Endothelial cell (in vitro differentiated cells): ENCODE results near the gene CRPPA. TPM values are rescaled to one million over a fixed set of nuclear protein-coding genes. Genes with fewer than 3 reads are reported as not detected.
"Not testable (repeated sequence)": the region's sequence is repeated elsewhere in the genome, so short reads cannot be mapped to it uniquely, and the experiment has no call there.

Source experiments
- DNase-seq: peaks from one replicate; pipeline ENCODE4 v3.0.0; 2021; ENCODE audit warnings: low spot score
- H3K27ac Mint-ChIP-seq: one replicate; pipeline ENCODE4 v1.8.0; 2021; ENCODE audit warnings: mixed read lengths, inconsistent platforms; ENCODE audit not compliant: unreplicated experiment
- H3K27me3 Mint-ChIP-seq: one replicate; pipeline ENCODE4 v1.8.0; 2021; ENCODE audit warnings: mild to moderate bottlenecking, moderate library complexity, mixed read lengths, inconsistent platforms; ENCODE audit not compliant: unreplicated experiment
- H3K36me3 Mint-ChIP-seq: one replicate; pipeline ENCODE4 v1.8.0; 2021; ENCODE audit warnings: mild to moderate bottlenecking, low read depth, mixed read lengths, inconsistent platforms; ENCODE audit not compliant: unreplicated experiment
- H3K4me1 Mint-ChIP-seq: one replicate; pipeline ENCODE4 v1.8.0; 2021; ENCODE audit warnings: mild to moderate bottlenecking, mixed read lengths, inconsistent platforms; ENCODE audit not compliant: unreplicated experiment
- H3K4me3 Mint-ChIP-seq: one replicate; pipeline ENCODE4 v1.8.0; 2021; ENCODE audit warnings: mild to moderate bottlenecking, mixed read lengths, inconsistent platforms; ENCODE audit not compliant: unreplicated experiment
- H3K9me3 Mint-ChIP-seq: one replicate; pipeline ENCODE4 v1.8.0; 2021; ENCODE audit warnings: mixed read lengths, inconsistent platforms; ENCODE audit not compliant: unreplicated experiment
- total RNA-seq: library from RNA; stranded (reverse); fragmentation: NEBNext Ultra II Directional; extraction: Animal tissue kit (Norgen Biotek cat#: 25700); gene quantifications from one replicate; pipeline ENCODE4 v1.2.1, GENCODE V29; 2021; ENCODE audit not compliant: unreplicated experiment
- TF ChIP-seq, protein P1 (sequence below): fragments of 200-600 bp; sonication (generic); IDR thresholded peaks from one replicate; pipeline ENCODE4 v1.5.0; 2021; ENCODE audit warnings: antibody characterized with exemption; ENCODE audit not compliant: unreplicated experiment

Gene CRPPA
- total RNA-seq, 1 donor from 2014 or later, result 3.2 TPM

DNA sequence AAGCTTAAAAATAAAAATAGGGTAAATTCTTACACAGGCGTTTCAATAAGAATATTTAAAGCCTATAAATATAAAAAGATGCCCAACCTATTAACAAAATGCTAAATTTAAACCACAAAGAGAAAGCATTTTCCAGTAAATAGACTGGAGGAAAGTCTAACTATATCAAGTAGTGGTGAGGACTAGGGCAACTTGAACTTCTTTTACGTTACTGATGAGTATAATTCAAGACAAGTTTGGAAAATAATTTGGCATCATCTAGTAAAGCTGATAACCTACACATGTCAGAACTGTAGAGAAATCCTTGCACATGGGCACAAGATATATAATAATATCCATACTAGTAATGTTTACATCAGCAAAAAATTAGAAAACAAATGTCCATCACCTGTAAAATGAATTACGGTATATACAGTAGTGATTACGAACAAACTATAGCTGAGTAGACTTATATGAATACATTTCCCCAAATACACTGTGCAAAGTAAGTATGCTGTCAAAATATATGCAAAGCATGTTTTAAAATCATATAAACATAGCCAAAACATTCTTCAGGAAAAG is 27.4 kb downstream of the CRPPA start:
- Mint-ChIP-seq H3K4me1 (no peaks in the 10 kb centered on the region), H3K9me3 (peaks cover 7% of the 10 kb centered on the region)

DNA sequence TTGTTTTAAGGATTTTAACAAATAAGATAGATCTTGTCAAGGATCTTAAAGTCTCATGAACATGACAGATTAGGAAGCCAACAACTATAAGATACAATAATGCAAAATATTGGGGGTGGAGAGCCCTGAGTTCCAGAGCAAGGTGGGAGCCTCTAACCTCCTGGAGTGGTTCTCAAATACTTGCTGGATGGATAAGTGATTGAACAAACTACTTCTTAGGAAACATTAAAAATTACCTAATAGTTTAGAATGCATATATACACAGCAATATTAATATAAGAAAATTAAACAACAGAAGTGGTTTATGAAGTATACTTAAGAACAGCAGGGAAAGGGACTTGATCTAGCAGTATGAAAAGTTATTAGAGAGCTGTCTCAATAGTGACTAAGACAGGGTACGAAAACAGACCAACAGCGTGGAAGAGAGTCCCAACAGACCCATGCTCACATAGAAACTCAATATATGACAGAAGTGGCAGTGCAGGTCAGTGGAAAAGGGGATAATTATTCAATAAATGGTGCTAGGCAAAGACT is 28.3 kb downstream of the CRPPA start:
- Mint-ChIP-seq H3K27me3 (peaks cover 11% of the 10 kb centered on the region), H3K9me3 (peaks cover 7% of the 10 kb centered on the region), H3K4me3 (no peak overlapping the region), H3K4me1 (no peaks in the 10 kb centered on the region), H3K36me3 (peaks cover 23% of the 10 kb centered on the region), H3K27ac (no peak overlapping the region)
- TF ChIP-seq, protein P1, sequence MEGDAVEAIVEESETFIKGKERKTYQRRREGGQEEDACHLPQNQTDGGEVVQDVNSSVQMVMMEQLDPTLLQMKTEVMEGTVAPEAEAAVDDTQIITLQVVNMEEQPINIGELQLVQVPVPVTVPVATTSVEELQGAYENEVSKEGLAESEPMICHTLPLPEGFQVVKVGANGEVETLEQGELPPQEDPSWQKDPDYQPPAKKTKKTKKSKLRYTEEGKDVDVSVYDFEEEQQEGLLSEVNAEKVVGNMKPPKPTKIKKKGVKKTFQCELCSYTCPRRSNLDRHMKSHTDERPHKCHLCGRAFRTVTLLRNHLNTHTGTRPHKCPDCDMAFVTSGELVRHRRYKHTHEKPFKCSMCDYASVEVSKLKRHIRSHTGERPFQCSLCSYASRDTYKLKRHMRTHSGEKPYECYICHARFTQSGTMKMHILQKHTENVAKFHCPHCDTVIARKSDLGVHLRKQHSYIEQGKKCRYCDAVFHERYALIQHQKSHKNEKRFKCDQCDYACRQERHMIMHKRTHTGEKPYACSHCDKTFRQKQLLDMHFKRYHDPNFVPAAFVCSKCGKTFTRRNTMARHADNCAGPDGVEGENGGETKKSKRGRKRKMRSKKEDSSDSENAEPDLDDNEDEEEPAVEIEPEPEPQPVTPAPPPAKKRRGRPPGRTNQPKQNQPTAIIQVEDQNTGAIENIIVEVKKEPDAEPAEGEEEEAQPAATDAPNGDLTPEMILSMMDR, result no peak
- DNase-seq, result no peak

More for the DNA sequence above, 27.4 kb downstream of the CRPPA start:
- H3K27me3 Mint-ChIP-seq, result peaks cover 11% of the 10 kb centered on the region
- H3K36me3 Mint-ChIP-seq, result peaks cover 26% of the 10 kb centered on the region
- no peak for DNase-seq
- TF ChIP-seq, protein P1, result no peak
- H3K27ac Mint-ChIP-seq, result no peak overlapping the region
- H3K4me3 Mint-ChIP-seq, result no peak overlapping the region

DNA sequence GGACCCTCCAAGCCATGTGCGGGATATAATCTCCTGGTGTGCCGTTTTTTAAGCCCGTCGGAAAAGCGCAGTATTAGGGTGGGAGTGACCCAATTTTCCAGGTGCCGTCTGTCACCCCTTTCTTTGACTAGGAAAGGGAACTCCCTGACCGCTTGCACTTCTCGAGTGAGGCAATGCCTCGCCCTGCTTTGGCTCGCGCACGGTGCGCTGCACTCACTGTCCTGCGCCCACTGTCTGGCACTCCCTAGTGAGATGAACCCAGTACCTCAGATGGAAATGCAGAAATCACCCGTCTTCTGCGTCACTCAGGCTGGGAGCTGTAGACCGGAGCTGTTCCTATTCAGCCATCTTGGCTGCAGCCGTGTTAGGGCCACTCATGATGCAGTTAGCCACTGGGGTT is 37.6 kb downstream of the CRPPA start:
- not testable (repeated sequence) for DNase-seq, H3K27ac Mint-ChIP-seq, H3K27me3 Mint-ChIP-seq, H3K4me3 Mint-ChIP-seq, H3K4me1 Mint-ChIP-seq
- Mint-ChIP-seq H3K9me3 (peaks cover 10% of the 10 kb centered on the region), H3K36me3 (peaks cover 13% of the 10 kb centered on the region)

DNA sequence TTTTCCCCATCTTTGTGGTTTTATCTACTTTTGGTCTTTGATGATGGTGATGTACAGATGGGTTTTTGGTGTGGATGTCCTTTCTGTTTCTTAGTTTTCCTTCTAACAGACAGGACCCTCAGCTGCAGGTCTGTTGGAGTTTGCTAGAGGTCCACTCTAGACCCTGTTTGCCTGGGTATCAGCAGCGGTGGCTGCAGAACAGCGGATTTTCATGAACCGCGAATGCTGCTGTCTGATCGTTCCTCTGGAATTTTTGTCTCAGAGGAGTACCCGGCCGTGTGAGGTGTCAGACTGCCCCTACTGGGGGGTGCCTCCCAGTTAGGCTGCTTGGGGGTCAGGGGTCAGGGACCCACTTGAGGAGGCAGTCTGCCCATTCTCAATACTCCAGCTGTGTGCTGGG is 38.2 kb downstream of the CRPPA start:
- Mint-ChIP-seq H3K9me3 (peaks cover 10% of the 10 kb centered on the region), H3K36me3 (peaks cover 13% of the 10 kb centered on the region)
- H3K27me3 Mint-ChIP-seq, DNase-seq, H3K4me3 Mint-ChIP-seq, H3K4me1 Mint-ChIP-seq, H3K27ac Mint-ChIP-seq: not testable (repeated sequence)

Other genes starting within 250 kb of the CRPPA start
- gene SOSTDC1, start 44.2 kb upstream of the CRPPA start, total RNA-seq, result 0.18 TPM
- not detected for gene LRRC72, start 105.3 kb upstream of the CRPPA start, total RNA-seq
- 20.5 TPM for gene ANKMY2, start 224.2 kb upstream of the CRPPA start, total RNA-seq
- gene BZW2, start 224.6 kb upstream of the CRPPA start, total RNA-seq, result 141 TPM